HG03575 (cell line): ENCODE results near the gene SORCS2.

ENCODE experiments used
- ATAC-seq: cut with Tn5 transposase; IDR thresholded peaks from one replicate; pipeline ENCODE4 v1.9.1; 2021; ENCODE audit not compliant: unreplicated experiment, insufficient number of reproducible peaks, low FRiP score; ENCODE audit errors: extremely low read depth

Gene SORCS2

DNA sequence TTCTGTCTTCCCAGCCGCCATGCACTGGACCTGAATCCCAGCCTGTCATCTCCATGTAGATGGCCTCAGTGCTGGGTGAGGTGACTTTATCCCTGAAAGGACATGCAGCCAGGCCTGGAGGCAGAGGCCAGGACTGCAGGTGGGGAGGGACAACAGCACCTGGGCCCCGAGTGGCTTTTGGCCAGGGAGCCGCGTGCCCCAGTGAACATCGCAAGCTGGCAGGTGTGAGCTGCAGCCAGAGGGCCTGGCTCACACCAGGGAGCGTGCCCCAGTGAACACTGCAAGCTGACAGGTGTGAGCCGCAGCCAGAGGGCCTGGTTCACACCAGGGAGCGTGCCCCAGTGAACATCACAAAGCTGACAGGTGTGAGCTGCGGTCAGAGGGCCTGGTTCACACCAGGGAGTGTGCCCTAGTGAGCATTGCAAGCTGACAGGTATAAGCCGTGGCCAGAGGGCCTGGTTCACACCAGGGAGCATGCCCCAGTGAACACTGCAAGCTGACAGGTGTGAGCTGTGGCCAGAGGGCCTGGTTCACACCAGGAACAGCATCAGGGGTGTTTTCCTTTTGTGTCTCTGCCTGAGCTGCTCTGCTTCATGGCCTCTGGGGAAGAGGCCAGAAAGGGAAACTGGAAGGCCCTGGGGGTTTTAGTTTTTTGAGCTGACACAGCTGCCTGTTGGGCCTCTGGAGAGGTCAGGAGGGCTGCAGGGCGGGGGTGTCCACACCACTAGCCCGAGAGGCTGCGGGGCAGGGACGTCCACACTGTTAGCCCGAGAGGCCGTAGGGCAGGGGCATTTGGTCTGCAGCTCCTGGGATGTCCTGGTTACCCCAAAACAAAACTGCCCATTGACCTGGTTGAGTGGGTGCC is 265.1 kb downstream of the SORCS2 start:
- ATAC-seq, result no peak

DNA sequence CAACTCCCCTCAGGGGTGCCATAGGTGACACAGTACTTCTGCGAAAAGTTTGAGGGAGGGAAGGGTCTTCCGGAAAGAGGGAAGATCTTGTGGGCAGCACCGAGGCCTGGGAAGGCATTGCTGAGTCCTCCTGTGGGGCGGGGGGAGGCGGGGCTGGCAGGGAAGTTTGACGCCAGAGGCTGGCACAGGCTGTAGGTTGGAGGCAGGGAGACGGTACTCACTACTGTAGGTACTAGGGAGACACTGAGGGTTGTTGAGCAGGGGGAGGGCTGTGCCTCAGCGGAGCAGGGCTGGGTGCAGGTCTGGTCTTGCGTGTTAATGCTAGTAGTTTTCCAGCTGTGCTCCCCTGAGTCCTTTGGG is 265.7 kb downstream of the SORCS2 start:
- no peak for ATAC-seq

DNA sequence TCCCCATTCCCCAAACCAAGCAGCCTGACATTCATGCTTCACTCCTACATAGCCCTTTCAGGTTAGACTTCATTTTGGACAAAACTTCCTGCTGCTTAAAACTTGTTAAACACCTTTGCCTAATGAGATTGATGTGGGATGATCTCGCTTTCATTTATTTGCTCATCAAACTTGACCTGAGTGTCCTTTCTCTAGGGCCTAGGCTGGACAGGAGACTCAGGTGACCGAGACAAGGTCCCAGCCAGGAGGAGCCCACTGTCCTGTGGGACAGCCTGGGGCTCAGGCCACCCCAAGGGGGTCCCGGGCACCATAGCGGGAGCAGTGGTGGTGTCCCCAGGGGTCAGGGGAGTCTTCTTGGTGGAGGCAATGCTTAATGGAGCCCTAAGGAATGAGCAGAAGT is 266.1 kb downstream of the SORCS2 start:
- ATAC-seq, result no peak

DNA sequence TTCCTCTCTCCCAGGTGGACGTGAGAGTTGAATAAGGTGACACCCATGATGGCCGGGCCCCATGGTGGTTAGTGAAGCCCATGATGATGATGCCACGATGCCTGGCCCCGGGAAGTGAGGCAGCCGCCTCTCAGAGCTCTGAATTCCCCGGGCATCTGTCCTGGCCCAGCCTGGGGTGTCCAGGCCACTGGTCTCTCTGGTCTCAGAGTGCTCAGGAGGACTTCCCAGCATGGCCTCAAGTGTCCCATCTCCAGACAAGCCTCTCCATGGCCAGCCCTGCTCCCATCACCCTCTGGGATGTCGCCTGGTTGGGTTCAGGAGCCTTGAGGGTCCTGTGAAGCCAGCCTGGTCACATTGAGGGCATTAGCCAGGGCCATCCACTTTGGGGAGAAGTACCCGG is 267.1 kb downstream of the SORCS2 start:
- no peak for ATAC-seq

DNA sequence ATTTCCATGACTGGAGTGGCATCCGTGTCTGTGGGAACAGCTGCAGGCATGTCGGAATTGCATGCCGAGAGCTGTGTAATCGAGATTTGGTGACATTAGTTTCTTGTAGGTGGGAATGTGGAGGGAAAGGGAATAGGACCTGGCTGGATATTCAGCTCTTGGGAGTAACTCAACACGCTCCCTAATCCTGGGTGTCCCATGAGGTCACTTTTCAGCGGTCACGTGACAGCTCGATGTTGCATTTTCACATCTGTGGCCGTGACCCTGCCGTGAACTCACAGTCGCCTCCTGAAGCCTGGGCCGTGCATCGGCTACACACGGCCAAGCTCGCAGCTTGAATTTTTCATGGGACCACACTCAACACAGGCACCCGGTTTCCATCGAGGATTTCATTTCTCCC is 268.2 kb downstream of the SORCS2 start:
- ATAC-seq, result no peak

DNA sequence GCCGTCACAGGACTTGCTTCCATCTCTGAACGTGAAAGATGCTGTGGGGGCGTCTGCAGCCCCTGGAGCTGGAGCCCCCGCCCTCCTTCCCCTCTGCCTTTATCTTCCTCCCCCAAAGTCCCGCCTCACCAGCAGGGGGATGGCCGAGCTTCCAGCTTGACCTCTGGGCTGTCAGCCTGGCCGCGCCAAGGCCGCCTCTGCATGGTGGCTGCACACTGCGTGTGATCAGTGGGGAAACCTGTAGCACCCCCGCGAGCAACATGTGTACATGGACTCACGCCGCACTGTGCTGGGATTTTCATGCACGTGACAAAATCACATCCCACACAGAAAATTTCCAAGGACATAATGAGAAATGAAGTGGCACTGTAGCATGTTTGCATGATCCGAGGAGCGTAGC is 268.9 kb downstream of the SORCS2 start:
- no peak for ATAC-seq

DNA sequence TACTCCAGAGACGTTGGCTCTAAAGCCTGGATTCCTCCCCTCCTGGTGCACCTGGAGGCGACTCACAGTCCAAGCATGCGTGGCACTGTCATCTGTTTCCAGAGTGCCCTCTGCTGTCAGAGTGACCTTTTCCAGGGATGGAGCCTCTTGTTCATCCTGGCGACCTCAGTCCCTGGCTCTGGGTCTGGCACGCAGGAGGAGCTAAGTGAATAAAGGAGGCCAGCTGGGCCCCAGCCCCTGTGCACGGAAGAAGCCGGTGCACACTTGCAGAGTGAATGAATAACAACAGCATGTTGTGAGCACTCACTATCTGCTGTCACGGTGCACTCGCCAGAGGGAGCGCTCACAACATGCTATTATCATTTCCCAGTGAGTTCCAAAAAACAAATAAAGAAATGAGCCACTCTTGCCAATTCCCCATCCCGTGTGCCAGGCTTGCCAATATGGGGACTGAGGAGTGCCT is 270.2 kb downstream of the SORCS2 start:
- ATAC-seq, result no peak

DNA sequence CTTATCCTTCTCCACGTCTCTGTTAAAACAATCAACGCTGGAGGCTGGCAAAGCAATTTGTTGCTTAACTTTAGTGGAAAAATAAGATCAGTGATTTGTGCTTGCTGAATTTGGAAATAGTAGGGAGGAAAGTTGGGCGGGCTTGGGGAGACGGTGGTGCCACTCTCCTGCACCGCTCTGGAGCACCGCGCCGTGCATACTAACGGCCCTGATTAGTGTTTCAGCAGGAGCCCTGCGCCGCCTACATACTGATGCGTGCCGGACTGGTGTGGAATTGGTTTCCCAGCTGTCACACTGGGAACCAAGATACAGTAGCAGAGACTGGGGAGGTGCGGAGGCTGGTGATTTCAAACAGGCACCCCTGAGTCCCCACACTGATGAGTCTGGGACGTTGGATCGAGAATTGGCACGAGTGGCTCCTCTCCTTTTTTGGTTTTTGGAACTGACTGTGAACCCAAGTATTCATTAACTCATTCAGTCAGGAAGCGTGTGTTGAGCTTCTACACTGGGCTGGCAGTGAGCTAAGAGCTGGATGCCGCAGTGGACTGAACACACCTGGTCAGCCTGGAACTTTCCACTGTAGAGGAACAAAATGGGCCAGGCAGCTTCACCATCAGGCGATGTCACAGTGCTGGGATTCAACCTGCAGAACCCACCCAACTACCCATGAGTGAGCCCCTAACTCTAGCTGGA is 271.4 kb downstream of the SORCS2 start:
- no peak for ATAC-seq

DNA sequence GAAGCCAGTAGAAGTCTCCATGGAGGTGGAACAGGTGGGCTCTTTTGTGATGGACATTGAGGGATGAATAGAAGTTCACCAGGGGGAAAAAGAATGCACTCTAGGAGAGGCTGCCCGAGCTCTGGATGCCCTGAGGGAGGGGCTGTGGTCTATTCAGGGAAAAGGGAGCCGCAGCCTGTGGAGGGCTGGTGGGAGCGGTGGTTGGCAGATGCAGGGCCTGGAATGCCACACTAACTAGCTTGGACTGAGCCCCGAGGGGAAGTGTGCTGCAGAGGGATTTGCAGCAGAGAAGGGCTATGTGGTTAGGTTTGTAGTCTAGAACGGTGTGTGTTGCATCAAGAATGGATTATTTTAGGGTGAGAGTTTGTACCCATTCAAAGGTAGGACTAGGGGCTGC is 271.9 kb downstream of the SORCS2 start:
- ATAC-seq, result no peak

DNA sequence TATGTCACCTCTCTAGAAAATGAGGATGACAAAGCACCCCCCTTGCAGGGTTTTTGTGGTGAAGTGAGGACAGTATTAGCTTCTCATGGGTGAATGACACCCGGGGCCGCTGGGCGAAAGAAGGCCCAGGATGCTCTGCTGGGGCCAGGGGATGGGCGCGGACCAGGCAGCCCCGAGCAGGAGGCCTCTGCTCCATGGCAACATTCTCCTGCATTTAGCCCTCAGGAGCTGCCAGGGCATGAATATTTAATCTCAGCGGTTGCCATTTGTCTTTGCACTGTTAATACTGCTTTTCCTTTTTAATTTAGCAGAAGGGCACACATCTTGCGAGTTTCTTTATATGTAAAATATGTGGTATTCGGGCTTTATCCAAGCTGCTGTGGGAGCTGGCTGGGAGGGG is 272.7 kb downstream of the SORCS2 start:
- no peak for ATAC-seq

DNA sequence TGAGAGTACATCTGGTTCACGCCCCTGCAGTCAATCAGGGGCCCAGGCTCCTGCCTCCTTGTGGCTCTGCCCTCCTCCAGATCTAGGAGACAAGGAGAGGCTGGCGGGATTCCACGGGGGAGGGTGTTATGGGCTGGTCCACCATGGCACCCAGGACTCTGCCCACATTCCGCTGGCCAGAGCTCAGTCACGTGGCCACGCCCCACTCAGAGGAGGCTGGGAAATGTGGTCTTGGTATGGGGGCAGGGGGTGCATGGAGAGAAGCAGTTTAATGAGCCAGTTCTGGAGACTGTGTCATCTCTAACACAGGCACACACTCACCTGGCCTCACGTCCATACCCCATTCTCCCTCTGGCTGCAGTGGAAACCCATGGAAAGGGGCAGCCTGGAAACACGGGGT is 273.9 kb downstream of the SORCS2 start:
- ATAC-seq, result no peak

DNA sequence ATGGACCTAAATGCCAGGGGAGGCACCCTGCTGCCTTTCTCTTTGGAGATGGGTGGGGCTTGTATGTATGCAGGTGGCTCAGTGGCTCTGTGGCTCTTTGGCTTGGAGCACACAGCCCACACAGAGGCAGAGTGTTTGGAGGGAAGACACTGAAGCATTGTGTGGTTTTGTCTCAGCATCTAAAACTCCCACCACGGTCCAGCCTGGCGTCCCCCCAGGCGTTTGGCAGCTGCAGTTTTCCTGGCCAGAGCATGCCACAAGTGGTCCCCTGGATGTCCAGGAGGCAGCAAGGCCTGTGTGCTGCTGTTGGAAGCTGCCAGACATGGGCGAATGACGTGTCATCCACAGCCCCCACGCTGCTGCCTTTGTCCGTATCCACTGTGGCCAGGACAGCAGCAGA is 274.6 kb downstream of the SORCS2 start:
- no peak for ATAC-seq

DNA sequence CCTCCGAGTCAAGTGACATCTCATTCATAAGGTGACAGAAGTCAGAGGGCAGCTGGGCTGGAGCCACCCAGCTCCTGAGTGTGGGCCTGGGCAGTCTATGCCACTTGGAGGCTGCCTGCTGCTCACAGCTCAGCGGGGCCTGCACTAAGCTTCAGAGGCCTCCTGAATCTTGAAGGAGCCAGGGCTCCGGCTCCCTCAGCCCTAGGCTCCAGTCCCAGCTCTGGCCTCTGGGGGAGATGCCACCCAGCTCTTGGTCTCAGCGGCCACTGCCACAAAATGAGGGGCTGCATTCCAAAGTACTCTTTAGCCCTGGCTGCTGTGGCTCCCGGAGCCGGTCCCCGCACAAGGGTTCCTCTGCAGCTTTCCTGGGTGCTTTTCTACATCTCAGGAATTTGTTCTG is 275.1 kb downstream of the SORCS2 start:
- ATAC-seq, result no peak

DNA sequence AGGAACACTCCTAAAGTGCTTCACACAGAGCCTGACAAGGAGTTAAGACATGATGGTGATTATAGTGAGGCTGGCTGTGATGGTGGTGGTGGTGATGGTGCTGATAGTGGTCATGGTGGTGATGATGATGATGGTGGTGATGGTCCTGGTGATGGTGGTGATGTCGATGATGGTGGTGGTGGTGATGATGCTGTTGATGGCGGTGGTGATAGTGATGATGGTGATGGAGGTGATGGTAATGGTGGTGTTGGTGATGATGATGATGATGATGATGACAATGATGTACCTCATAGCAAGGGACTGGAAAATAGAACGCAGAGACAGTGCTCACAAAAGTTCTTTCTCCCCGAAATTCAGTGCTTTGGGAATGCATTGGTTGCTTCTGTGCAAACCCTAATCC is 276.7 kb downstream of the SORCS2 start:
- no peak for ATAC-seq

DNA sequence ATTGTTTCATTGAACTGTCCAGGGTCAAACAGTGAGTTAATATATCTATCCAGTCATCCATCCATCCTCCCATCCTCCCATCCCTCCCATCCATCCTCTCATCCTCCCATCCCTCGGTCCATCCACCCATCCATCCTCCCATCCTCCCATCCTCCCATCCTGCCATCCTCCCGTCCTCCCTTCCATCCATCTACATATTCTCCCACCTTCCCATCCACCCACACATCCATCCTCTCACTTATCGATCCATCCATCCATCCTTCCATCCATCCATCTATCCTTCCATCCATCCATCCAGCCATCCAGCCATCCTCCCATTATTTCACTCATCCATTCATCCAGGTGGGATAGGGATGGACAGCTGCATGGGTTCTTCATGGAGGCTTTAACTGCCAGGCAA is 277.8 kb downstream of the SORCS2 start:
- ATAC-seq, result no peak

DNA sequence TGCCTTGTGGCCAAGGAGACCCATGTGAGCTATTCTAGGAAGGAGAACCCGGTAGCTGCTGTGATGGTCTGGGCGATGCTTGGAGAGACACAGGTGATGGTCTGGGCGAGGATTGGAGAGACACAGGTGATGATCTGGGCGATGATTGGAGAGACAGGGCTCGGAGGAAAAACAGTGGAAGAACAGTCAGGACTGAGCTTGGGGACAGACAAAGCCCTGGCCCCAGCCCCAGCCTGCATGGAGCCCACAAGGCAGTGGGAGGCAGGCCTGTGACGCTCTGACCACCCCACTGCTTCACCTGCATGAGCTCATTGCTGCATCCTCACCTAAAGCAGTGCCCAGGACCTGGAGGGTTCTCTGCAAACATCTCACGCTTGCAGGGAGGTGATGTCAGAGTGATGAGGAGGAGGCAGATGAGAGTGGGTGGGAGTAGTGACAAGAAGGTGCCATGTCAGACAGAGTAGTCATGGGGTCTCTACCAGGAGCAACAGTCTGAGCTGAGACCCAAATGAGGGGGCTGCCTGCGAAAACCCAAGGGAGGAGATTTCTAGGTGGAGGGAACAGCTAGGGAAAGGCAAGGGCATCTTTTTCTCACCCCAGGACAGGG is 278.3 kb downstream of the SORCS2 start:
- ATAC-seq, result no peak

DNA sequence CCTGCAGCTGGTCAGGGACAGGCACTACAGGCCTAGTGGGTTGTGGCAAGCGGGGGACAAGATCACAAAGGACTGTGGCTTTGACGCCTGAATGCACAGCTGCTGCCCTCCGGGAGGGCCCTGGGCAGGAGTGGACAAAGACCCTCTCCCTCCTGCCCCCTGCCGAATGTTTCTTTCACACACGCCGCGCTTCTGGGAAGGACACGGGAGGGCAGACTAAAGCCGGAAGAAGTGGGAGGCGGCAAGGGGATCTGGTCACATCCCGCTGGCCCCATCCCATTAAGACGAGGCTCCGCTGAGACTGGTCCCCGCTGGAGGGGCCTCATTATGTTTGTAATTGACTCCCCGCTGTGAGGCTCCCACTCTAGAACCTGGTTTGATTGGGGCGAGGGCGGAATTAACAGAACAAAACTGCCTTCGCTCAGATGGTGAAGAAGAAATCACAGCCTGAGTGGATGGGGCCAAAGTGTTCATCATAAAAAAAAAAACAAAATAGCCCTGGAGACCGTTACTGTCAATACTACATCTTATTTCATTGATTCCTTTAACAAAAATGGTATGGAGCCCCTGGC is 280.2 kb downstream of the SORCS2 start:
- ATAC-seq, result no peak

DNA sequence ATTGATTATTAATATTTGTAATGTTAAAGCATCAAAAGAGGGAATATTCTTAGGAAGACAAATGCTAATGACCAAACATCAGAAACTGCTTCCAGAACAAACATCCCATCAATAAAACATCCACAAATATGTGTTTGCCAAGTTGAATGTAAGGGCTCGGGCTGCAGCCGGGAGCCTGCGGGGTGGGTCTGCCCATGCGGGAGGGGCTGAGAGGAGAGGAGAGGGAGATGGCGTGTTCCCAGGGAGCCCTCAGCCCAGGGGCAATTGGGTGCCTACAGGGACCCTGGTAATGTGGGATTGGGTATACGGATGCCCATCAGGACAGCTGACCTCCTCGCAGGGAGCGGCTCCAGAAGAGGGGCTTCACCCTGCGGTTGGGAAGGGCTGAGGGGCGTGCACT is 280.7 kb downstream of the SORCS2 start:
- no peak for ATAC-seq

DNA sequence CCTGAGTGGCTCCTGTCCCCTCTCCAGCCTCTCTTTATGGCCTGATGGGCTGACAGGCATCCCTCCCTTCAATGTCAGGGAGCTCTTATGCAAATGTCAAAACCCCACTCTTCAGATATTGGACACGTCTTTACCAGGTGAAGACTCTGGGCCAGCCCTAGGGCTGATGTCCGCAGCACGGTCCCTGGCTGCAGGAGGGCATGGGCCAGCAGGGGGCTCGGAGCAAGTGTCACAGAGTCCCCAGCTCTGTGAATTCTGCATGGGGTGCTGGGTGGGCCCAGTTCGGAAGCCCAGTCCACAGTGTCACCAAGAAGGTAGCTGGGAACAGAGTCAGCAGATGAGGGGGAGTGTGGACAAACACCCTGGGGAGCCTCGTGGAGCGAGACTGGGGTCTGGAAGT is 282.0 kb downstream of the SORCS2 start:
- ATAC-seq, result no peak

DNA sequence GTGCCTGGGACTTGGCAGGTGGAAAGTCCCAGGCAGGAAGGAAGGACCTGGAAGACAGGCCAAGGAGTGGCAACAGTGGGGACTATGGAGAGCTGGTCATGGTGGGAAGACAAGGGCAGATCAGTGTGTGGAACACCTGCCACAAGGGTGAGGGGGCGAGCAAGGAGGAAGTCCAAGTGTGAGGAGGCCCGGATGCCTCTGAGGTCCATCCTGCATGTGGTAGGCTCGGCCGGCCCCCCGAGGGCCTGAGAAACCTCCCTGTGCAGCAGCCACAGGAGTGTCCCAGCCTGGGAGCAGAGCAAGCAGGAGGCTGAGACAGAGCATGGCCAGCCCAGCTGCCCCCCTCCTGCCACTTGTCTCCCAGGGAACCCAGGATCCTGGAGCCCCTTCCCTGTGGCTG is 282.9 kb downstream of the SORCS2 start:
- no peak for ATAC-seq
